ENCODE measurements around the gene ATPAF2.

Gene ATPAF2

GRCh38 chr17:17988427-17988945 is 50.5 kb downstream of the ATPAF2 start:
- H3K4me3 ChIP-seq (ENCODE audit: low read depth in 1 of 2, low read length in 2 of 2): no peak overlapping the region
- H3K36me3 ChIP-seq (ENCODE audit: control insufficient read depth in 1 of 2, insufficient read depth in 2 of 2, low read length in 2 of 2): no peaks in the 10 kb centered on the region
- H3K27me3 ChIP-seq (ENCODE audit: control insufficient read depth in 1 of 2, insufficient read depth in 2 of 2, low read length in 2 of 2): no peaks in the 10 kb centered on the region
- no peak overlapping the region for H3K27ac ChIP-seq (ENCODE audit: low read depth, low read length)
- no peaks in the 10 kb centered on the region for H3K9me3 ChIP-seq (ENCODE audit: control insufficient read depth in 1 of 2, low read length in 2 of 2)
- H3K4me1 ChIP-seq (ENCODE audit: control insufficient read depth in 1 of 2, insufficient read depth in 2 of 2, low read length in 2 of 2): no peaks in the 10 kb centered on the region
- no peak overlapping the region for H3K9ac ChIP-seq (ENCODE audit: low read depth in 1 of 2, low read length in 2 of 2)

GRCh38 chr17:17987901-17988300 is 51.1 kb downstream of the ATPAF2 start:
- Histone ChIP-seq H3K9me3 (ENCODE audit: control insufficient read depth in 1 of 2, low read length in 2 of 2) (no peaks in the 10 kb centered on the region), H3K4me3 (ENCODE audit: low read depth in 1 of 2, low read length in 2 of 2) (no peak overlapping the region), H3K36me3 (ENCODE audit: control insufficient read depth in 1 of 2, insufficient read depth in 2 of 2, low read length in 2 of 2) (no peaks in the 10 kb centered on the region), H3K4me1 (ENCODE audit: control insufficient read depth in 1 of 2, insufficient read depth in 2 of 2, low read length in 2 of 2) (no peaks in the 10 kb centered on the region), H3K27me3 (ENCODE audit: control insufficient read depth in 1 of 2, insufficient read depth in 2 of 2, low read length in 2 of 2) (no peaks in the 10 kb centered on the region), H3K9ac (ENCODE audit: low read depth in 1 of 2, low read length in 2 of 2) (no peak overlapping the region), H3K27ac (ENCODE audit: low read depth, low read length) (no peak overlapping the region)

- no peaks in the 10 kb centered on the region for H3K27me3 ChIP-seq (ENCODE audit: control insufficient read depth in 1 of 2, insufficient read depth in 2 of 2, low read length in 2 of 2)
- H3K27ac ChIP-seq (ENCODE audit: low read depth, low read length): no peak overlapping the region
- H3K9ac ChIP-seq (ENCODE audit: low read depth in 1 of 2, low read length in 2 of 2): no peak overlapping the region
- H3K4me1 ChIP-seq (ENCODE audit: control insufficient read depth in 1 of 2, insufficient read depth in 2 of 2, low read length in 2 of 2): no peaks in the 10 kb centered on the region
- H3K9me3 ChIP-seq (ENCODE audit: control insufficient read depth in 1 of 2, low read length in 2 of 2): no peaks in the 10 kb centered on the region
- no peak overlapping the region for H3K4me3 ChIP-seq (ENCODE audit: low read depth in 1 of 2, low read length in 2 of 2)
- no peaks in the 10 kb centered on the region for H3K36me3 ChIP-seq (ENCODE audit: control insufficient read depth in 1 of 2, insufficient read depth in 2 of 2, low read length in 2 of 2)
These were observed 51.6 kb downstream of the ATPAF2 start for GRCh38 chr17:17987187-17987896.

GRCh38 chr17:17985555-17985954 is 53.4 kb downstream of the ATPAF2 start:
- H3K27ac ChIP-seq (ENCODE audit: low read depth, low read length): no peak overlapping the region
- H3K4me1 ChIP-seq (ENCODE audit: control insufficient read depth in 1 of 2, insufficient read depth in 2 of 2, low read length in 2 of 2): no peaks in the 10 kb centered on the region
- H3K36me3 ChIP-seq (ENCODE audit: control insufficient read depth in 1 of 2, insufficient read depth in 2 of 2, low read length in 2 of 2): no peaks in the 10 kb centered on the region
- H3K27me3 ChIP-seq (ENCODE audit: control insufficient read depth in 1 of 2, insufficient read depth in 2 of 2, low read length in 2 of 2): no peaks in the 10 kb centered on the region
- H3K4me3 ChIP-seq (ENCODE audit: low read depth in 1 of 2, low read length in 2 of 2): no peak overlapping the region
- no peak overlapping the region for H3K9ac ChIP-seq (ENCODE audit: low read depth in 1 of 2, low read length in 2 of 2)
- no peaks in the 10 kb centered on the region for H3K9me3 ChIP-seq (ENCODE audit: control insufficient read depth in 1 of 2, low read length in 2 of 2)

- H3K9me3 ChIP-seq (ENCODE audit: control insufficient read depth in 1 of 2, low read length in 2 of 2): no peaks in the 10 kb centered on the region
- H3K4me1 ChIP-seq (ENCODE audit: control insufficient read depth in 1 of 2, insufficient read depth in 2 of 2, low read length in 2 of 2): no peaks in the 10 kb centered on the region
- no peak overlapping the region for H3K27ac ChIP-seq (ENCODE audit: low read depth, low read length)
- no peak overlapping the region for H3K4me3 ChIP-seq (ENCODE audit: low read depth in 1 of 2, low read length in 2 of 2)
- no peak overlapping the region for H3K9ac ChIP-seq (ENCODE audit: low read depth in 1 of 2, low read length in 2 of 2)
- no peaks in the 10 kb centered on the region for H3K27me3 ChIP-seq (ENCODE audit: control insufficient read depth in 1 of 2, insufficient read depth in 2 of 2, low read length in 2 of 2)
- H3K36me3 ChIP-seq (ENCODE audit: control insufficient read depth in 1 of 2, insufficient read depth in 2 of 2, low read length in 2 of 2): no peaks in the 10 kb centered on the region
These were observed 53.8 kb downstream of the ATPAF2 start for GRCh38 chr17:17985153-17985552.

- H3K36me3 ChIP-seq (ENCODE audit: control insufficient read depth in 1 of 2, insufficient read depth in 2 of 2, low read length in 2 of 2): no peaks in the 10 kb centered on the region
- H3K27me3 ChIP-seq (ENCODE audit: control insufficient read depth in 1 of 2, insufficient read depth in 2 of 2, low read length in 2 of 2): no peaks in the 10 kb centered on the region
- H3K4me3 ChIP-seq (ENCODE audit: low read depth in 1 of 2, low read length in 2 of 2): no peak overlapping the region
- no peaks in the 10 kb centered on the region for H3K9me3 ChIP-seq (ENCODE audit: control insufficient read depth in 1 of 2, low read length in 2 of 2)
- no peak overlapping the region for H3K9ac ChIP-seq (ENCODE audit: low read depth in 1 of 2, low read length in 2 of 2)
- H3K4me1 ChIP-seq (ENCODE audit: control insufficient read depth in 1 of 2, insufficient read depth in 2 of 2, low read length in 2 of 2): peaks cover 0 to 4% of the 10 kb centered on the region in 2 donors
- no peak overlapping the region for H3K27ac ChIP-seq (ENCODE audit: low read depth, low read length)
These were observed 55.2 kb downstream of the ATPAF2 start for GRCh38 chr17:17983776-17984175.

GRCh38 chr17:17983376-17983775 is 55.6 kb downstream of the ATPAF2 start:
- no peak overlapping the region for H3K9ac ChIP-seq (ENCODE audit: low read depth in 1 of 2, low read length in 2 of 2)

GRCh38 chr17:17982801-17983200 is 56.2 kb downstream of the ATPAF2 start:
- Histone ChIP-seq H3K9ac (ENCODE audit: low read depth in 1 of 2, low read length in 2 of 2) (no peak overlapping the region), H3K27me3 (ENCODE audit: control insufficient read depth in 1 of 2, insufficient read depth in 2 of 2, low read length in 2 of 2) (no peaks in the 10 kb centered on the region), H3K4me1 (ENCODE audit: control insufficient read depth in 1 of 2, insufficient read depth in 2 of 2, low read length in 2 of 2) (peaks cover 0 to 4% of the 10 kb centered on the region in 2 donors), H3K27ac (ENCODE audit: low read depth, low read length) (no peak overlapping the region), H3K36me3 (ENCODE audit: control insufficient read depth in 1 of 2, insufficient read depth in 2 of 2, low read length in 2 of 2) (no peaks in the 10 kb centered on the region), H3K4me3 (ENCODE audit: low read depth in 1 of 2, low read length in 2 of 2) (no peak overlapping the region), H3K9me3 (ENCODE audit: control insufficient read depth in 1 of 2, low read length in 2 of 2) (no peaks in the 10 kb centered on the region)

More at GRCh38 chr17:17983376-17983775, 55.6 kb downstream of the ATPAF2 start:
- Histone ChIP-seq H3K4me3 (ENCODE audit: low read depth in 1 of 2, low read length in 2 of 2) (no peak overlapping the region), H3K27me3 (ENCODE audit: control insufficient read depth in 1 of 2, insufficient read depth in 2 of 2, low read length in 2 of 2) (no peaks in the 10 kb centered on the region), H3K36me3 (ENCODE audit: control insufficient read depth in 1 of 2, insufficient read depth in 2 of 2, low read length in 2 of 2) (no peaks in the 10 kb centered on the region), H3K4me1 (ENCODE audit: control insufficient read depth in 1 of 2, insufficient read depth in 2 of 2, low read length in 2 of 2) (peaks cover 0 to 4% of the 10 kb centered on the region in 2 donors), H3K27ac (ENCODE audit: low read depth, low read length) (no peak overlapping the region), H3K9me3 (ENCODE audit: control insufficient read depth in 1 of 2, low read length in 2 of 2) (no peaks in the 10 kb centered on the region)

GRCh38 chr17:17981330-17981729 is 57.6 kb downstream of the ATPAF2 start:
- H3K4me1 ChIP-seq (ENCODE audit: control insufficient read depth in 1 of 2, insufficient read depth in 2 of 2, low read length in 2 of 2): peaks cover 0 to 4% of the 10 kb centered on the region in 2 donors
- no peaks in the 10 kb centered on the region for H3K9me3 ChIP-seq (ENCODE audit: control insufficient read depth in 1 of 2, low read length in 2 of 2)
- H3K9ac ChIP-seq (ENCODE audit: low read depth in 1 of 2, low read length in 2 of 2): no peak overlapping the region
- H3K27ac ChIP-seq (ENCODE audit: low read depth, low read length): no peak overlapping the region
- no peaks in the 10 kb centered on the region for H3K36me3 ChIP-seq (ENCODE audit: control insufficient read depth in 1 of 2, insufficient read depth in 2 of 2, low read length in 2 of 2)
- H3K4me3 ChIP-seq (ENCODE audit: low read depth in 1 of 2, low read length in 2 of 2): no peak overlapping the region
- H3K27me3 ChIP-seq (ENCODE audit: control insufficient read depth in 1 of 2, insufficient read depth in 2 of 2, low read length in 2 of 2): no peaks in the 10 kb centered on the region

- Histone ChIP-seq H3K4me3 (ENCODE audit: low read depth in 1 of 2, low read length in 2 of 2) (no peak overlapping the region), H3K9me3 (ENCODE audit: control insufficient read depth in 1 of 2, low read length in 2 of 2) (no peaks in the 10 kb centered on the region), H3K36me3 (ENCODE audit: control insufficient read depth in 1 of 2, insufficient read depth in 2 of 2, low read length in 2 of 2) (no peaks in the 10 kb centered on the region), H3K9ac (ENCODE audit: low read depth in 1 of 2, low read length in 2 of 2) (no peak overlapping the region), H3K4me1 (ENCODE audit: control insufficient read depth in 1 of 2, insufficient read depth in 2 of 2, low read length in 2 of 2) (peaks cover 0 to 4% of the 10 kb centered on the region in 2 donors), H3K27me3 (ENCODE audit: control insufficient read depth in 1 of 2, insufficient read depth in 2 of 2, low read length in 2 of 2) (no peaks in the 10 kb centered on the region), H3K27ac (ENCODE audit: low read depth, low read length) (no peak overlapping the region)
These were observed 59.2 kb downstream of the ATPAF2 start for GRCh38 chr17:17979778-17980177.
